ENCODE results near the gene ABCB11. TPM values are rescaled to one million over a fixed set of nuclear protein-coding genes. Genes with fewer than 3 reads are reported as not detected.

The ABCB11 gene
- total and polyA plus RNA-seq, 9 of the 15 experiments (the other 6 are each of a cell fraction or from before 2014, with no cell fraction given) = 0.04 to 0.51 (median 0.10) TPM; not detected in 1

DNA sequence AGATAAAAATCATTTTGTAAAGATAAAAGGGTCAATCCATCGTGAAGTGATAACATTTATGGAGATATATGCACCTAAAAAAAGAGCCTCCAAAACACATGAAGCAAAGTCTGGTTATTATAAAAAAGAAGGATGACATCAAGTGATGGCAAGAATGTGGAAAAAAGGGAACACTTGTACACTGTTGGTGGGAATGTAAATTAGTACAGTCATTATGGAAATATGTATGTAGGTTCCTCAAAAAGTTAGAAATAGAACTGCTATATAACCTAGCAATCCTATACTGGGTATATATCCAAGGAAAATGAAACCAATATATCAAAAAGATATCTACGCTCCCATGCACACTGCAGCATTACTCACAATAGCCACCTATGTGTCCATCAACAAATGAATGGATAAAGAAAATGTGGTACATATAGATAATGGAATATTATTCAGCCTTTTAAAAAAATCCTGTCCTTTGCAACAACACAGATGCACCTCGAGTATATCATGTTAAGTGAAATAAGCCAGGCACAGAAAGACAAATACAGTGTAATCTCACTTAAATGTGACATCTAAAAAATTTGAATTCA lies 28.9 kb downstream of the ABCB11 start (continued):
- TF ChIP-seq HNRNPUL1 (IDR thresholded peaks at IDR 0.05; ENCODE audit: low read length) = no peak
- no peak for TF ChIP-seq ARID3A (IDR thresholded peaks at IDR 0.05; ENCODE audit: borderline replicate concordance, low read depth, low read length)
- no peak for TF ChIP-seq ARHGAP35 (IDR thresholded peaks at IDR 0.05; ENCODE audit: partially characterized antibody)
- no peak for TF ChIP-seq SRSF7 (optimal IDR thresholded peaks at IDR 0.05; ENCODE audit: low read depth, low read length)
- TF ChIP-seq, protein P1, sequence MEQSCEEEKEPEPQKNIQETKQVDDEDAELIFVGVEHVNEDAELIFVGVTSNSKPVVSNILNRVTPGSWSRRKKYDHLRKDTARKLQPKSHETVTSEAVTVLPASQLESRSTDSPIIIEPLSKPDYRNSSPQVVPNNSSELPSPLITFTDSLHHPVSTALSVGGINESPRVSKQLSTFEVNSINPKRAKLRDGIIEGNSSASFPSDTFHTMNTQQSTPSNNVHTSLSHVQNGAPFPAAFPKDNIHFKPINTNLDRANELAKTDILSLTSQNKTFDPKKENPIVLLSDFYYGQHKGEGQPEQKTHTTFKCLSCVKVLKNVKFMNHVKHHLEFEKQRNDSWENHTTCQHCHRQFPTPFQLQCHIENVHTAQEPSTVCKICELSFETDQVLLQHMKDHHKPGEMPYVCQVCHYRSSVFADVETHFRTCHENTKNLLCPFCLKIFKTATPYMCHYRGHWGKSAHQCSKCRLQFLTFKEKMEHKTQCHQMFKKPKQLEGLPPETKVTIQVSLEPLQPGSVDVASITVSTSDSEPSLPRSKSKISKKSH (CRISPR knock-in tag; IDR thresholded peaks at IDR 0.05) = no peak
- TF ChIP-seq CBX1 (IDR thresholded peaks at IDR 0.05; ENCODE audit: low read depth) = no peak
- TF ChIP-seq CAMTA2 (CRISPR knock-in tag; conservative IDR thresholded peaks at IDR 0.05) = no peak
- no peak for TF ChIP-seq TSC22D4 (tag; IDR thresholded peaks at IDR 0.05)
- TF ChIP-seq, protein P2, sequence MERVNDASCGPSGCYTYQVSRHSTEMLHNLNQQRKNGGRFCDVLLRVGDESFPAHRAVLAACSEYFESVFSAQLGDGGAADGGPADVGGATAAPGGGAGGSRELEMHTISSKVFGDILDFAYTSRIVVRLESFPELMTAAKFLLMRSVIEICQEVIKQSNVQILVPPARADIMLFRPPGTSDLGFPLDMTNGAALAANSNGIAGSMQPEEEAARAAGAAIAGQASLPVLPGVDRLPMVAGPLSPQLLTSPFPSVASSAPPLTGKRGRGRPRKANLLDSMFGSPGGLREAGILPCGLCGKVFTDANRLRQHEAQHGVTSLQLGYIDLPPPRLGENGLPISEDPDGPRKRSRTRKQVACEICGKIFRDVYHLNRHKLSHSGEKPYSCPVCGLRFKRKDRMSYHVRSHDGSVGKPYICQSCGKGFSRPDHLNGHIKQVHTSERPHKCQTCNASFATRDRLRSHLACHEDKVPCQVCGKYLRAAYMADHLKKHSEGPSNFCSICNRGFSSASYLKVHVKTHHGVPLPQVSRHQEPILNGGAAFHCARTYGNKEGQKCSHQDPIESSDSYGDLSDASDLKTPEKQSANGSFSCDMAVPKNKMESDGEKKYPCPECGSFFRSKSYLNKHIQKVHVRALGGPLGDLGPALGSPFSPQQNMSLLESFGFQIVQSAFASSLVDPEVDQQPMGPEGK (CRISPR knock-in tag; IDR thresholded peaks at IDR 0.05; ENCODE audit: borderline replicate concordance) = no peak
- TF ChIP-seq TRIM24 (IDR thresholded peaks at IDR 0.05) = peak in 1 of 2 experiments; percentile 39; a peak in 1 of 4 replicates
- TF ChIP-seq ZBTB8A (IDR thresholded peaks at IDR 0.05; ENCODE audit: partially characterized antibody) = no peak
- TF ChIP-seq ZNF232 (CRISPR knock-in tag; IDR thresholded peaks at IDR 0.05) = no peak
- TF ChIP-seq CBX3 (IDR thresholded peaks at IDR 0.05; ENCODE audit: borderline replicate concordance in 1 of 2, low read length in 2 of 2) = no peak
- peak; percentile 68 for TF ChIP-seq FOSL1 (tag; conservative IDR thresholded peaks at IDR 0.05)
- no peak for TF ChIP-seq ZHX1 (conservative IDR thresholded peaks at IDR 0.05; ENCODE audit: low read length)
- TF ChIP-seq ZNF239 (CRISPR knock-in tag; IDR thresholded peaks at IDR 0.05) = no peak
